Neural cell (in vitro differentiated cells): Measurements from ENCODE around the gene SHISA9. TPM values are rescaled to one million over a fixed set of nuclear protein-coding genes. Genes with fewer than 3 reads are reported as not detected.

ENCODE experiments used
- H2AFZ ChIP-seq: fragments of 200-600, 300-800 bp; sonication (generic), shearing (Covaris generic); 2 replicates; pipeline ENCODE4 v1.6.0; 2014; ENCODE audit warnings: low read depth, mild to moderate bottlenecking, antibody characterized with exemption, low read length, moderate library complexity
- H3F3A ChIP-seq: fragments of 200-600 bp; shearing (Covaris generic); 2 replicates; pipeline ENCODE4 v1.6.1; 2016; ENCODE audit warnings: mild to moderate bottlenecking, moderate library complexity, mixed read lengths, antibody characterized with exemption, low read length; ENCODE audit not compliant: insufficient read depth, poor library complexity, severe bottlenecking
- H3K27ac ChIP-seq: fragments of 200-600, 300-800 bp; sonication (generic), shearing (Covaris generic); 2 replicates; pipeline ENCODE4 v1.5.1; 2014; ENCODE audit warnings: mild to moderate bottlenecking, low read length, moderate library complexity
- H3K27me3 ChIP-seq: fragments of 300-800, 200-600 bp; sonication (generic), shearing (Covaris generic); 2 replicates; pipeline ENCODE4 v1.6.0; 2014; ENCODE audit warnings: mild to moderate bottlenecking, low read depth, low read length, moderate library complexity; ENCODE audit not compliant: insufficient read depth
- H3K36me3 ChIP-seq: fragments of 300-800, 200-600 bp; sonication (generic), shearing (Covaris generic); 2 replicates; pipeline ENCODE4 v1.5.1; 2014; ENCODE audit warnings: mild to moderate bottlenecking, antibody characterized with exemption, low read length, moderate library complexity; ENCODE audit not compliant: insufficient read depth
- H3K4me2 ChIP-seq: fragments of 300-800, 200-600 bp; sonication (generic), shearing (Covaris generic); 2 replicates; pipeline ENCODE4 v1.6.0; 2014; ENCODE audit warnings: mild to moderate bottlenecking, low read length
- H3K4me3 ChIP-seq: fragments of 300-800, 200-600 bp; sonication (generic), shearing (Covaris generic); 2 replicates; pipeline ENCODE4 v1.5.1; 2014; ENCODE audit warnings: mild to moderate bottlenecking, low read length, moderate library complexity
- H3K79me2 ChIP-seq: fragments of 200-600 bp; shearing (Covaris generic); replicated peaks from 2 replicates; pipeline ENCODE4 v1.6.0; 2014; ENCODE audit warnings: mild to moderate bottlenecking, low read length, moderate library complexity; ENCODE audit not compliant: insufficient read depth
- H3K9ac ChIP-seq: fragments of 300-800, 200-600 bp; sonication (generic), shearing (Covaris generic); 2 replicates; pipeline ENCODE4 v1.6.1; 2016; ENCODE audit warnings: mild to moderate bottlenecking, low read length, mixed read lengths
- H3K9me2 ChIP-seq: fragments of 200-600 bp; shearing (Covaris generic); 2 replicates; pipeline ENCODE4 v1.6.1; 2016; ENCODE audit warnings: mild to moderate bottlenecking, low read length, mixed read lengths; ENCODE audit not compliant: insufficient read depth
- H3K9me3 ChIP-seq: fragments of 200-600, 300-800 bp; sonication (generic), shearing (Covaris generic); 2 replicates; pipeline ENCODE4 v1.6.1; 2016; ENCODE audit warnings: mild to moderate bottlenecking, mixed run types, low read length, moderate library complexity, mixed read lengths
- H4K20me1 ChIP-seq: fragments of 200-600 bp; shearing (Covaris generic); 2 replicates; pipeline ENCODE4 v1.6.1; 2016; ENCODE audit warnings: mild to moderate bottlenecking, mixed run types; ENCODE audit not compliant: insufficient read depth
- EP300 ChIP-seq: fragments of 450-650 bp; conservative IDR thresholded peaks from 2 replicates; pipeline ENCODE4 v1.6.1; 2014; ENCODE audit warnings: antibody characterized with exemption, mild to moderate bottlenecking, moderate library complexity; ENCODE audit not compliant: poor library complexity, severe bottlenecking
- EZH2 ChIP-seq: fragments of 200-600, 300-800 bp; shearing (Covaris generic), sonication (generic); IDR thresholded peaks from 2 replicates; pipeline ENCODE4 v1.6.1; 2014; ENCODE audit warnings: antibody characterized with exemption, low read length, borderline replicate concordance, mild to moderate bottlenecking; ENCODE audit not compliant: insufficient read depth, poor library complexity, severe bottlenecking
- MXI1 ChIP-seq: fragments of 450-650 bp; conservative IDR thresholded peaks from 2 replicates; pipeline ENCODE4 v1.6.1; 2014; ENCODE audit warnings: antibody characterized with exemption, mild to moderate bottlenecking; ENCODE audit not compliant: poor library complexity, severe bottlenecking
- POLR2AphosphoS5 ChIP-seq: IDR thresholded peaks from 2 replicates; pipeline ENCODE4 v1.6.1; 2012
- RAD21 ChIP-seq: fragments of 450-650 bp; conservative IDR thresholded peaks from 2 replicates; pipeline ENCODE4 v1.6.1; 2014; ENCODE audit warnings: antibody characterized with exemption, mild to moderate bottlenecking, moderate library complexity
- REST ChIP-seq: IDR thresholded peaks from 2 replicates; pipeline ENCODE4 v1.6.1; 2012; ENCODE audit warnings: borderline replicate concordance
- SMC3 ChIP-seq: fragments of 450-650 bp; conservative IDR thresholded peaks from 2 replicates; pipeline ENCODE4 v1.6.1; 2014; ENCODE audit warnings: antibody characterized with exemption, mild to moderate bottlenecking, moderate library complexity; ENCODE audit not compliant: poor library complexity
- TAF1 ChIP-seq: IDR thresholded peaks from 2 replicates; pipeline ENCODE4 v1.6.1; 2012; ENCODE audit warnings: low read depth
- polyA plus RNA-seq: library from polyadenylated mRNA; depleted of rRNA; stranded (reverse); fragments of >200 nt; gene quantifications from 2 replicates; pipeline ENCODE4 v1.2.3, GENCODE V29; 2014
- TF ChIP-seq, protein P1 (sequence below): fragments of 450-650 bp; IDR thresholded peaks from 2 replicates; pipeline ENCODE4 v1.5.1; 2014; ENCODE audit warnings: antibody characterized with exemption, mild to moderate bottlenecking, moderate library complexity; ENCODE audit not compliant: poor library complexity, severe bottlenecking

Gene SHISA9
- polyA plus RNA-seq, 1 donor from 2014 or later, result 2.0 TPM

GRCh38 chr16:12900156-12900555 is 1.2 kb upstream of the SHISA9 start:
- peaks cover 58% of the 10 kb centered on the region for H3K27me3 ChIP-seq
- TF ChIP-seq SMC3 (no peak), EZH2 (no peak), POLR2AphosphoS5 (no peak), EP300 (no peak), RAD21 (no peak), REST (no peak), MXI1 (no peak), TAF1 (no peak)
- TF ChIP-seq, protein P1, sequence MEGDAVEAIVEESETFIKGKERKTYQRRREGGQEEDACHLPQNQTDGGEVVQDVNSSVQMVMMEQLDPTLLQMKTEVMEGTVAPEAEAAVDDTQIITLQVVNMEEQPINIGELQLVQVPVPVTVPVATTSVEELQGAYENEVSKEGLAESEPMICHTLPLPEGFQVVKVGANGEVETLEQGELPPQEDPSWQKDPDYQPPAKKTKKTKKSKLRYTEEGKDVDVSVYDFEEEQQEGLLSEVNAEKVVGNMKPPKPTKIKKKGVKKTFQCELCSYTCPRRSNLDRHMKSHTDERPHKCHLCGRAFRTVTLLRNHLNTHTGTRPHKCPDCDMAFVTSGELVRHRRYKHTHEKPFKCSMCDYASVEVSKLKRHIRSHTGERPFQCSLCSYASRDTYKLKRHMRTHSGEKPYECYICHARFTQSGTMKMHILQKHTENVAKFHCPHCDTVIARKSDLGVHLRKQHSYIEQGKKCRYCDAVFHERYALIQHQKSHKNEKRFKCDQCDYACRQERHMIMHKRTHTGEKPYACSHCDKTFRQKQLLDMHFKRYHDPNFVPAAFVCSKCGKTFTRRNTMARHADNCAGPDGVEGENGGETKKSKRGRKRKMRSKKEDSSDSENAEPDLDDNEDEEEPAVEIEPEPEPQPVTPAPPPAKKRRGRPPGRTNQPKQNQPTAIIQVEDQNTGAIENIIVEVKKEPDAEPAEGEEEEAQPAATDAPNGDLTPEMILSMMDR, result no peak
- H3K4me2 ChIP-seq, result peak overlapping the region; percentile 89

DNA sequence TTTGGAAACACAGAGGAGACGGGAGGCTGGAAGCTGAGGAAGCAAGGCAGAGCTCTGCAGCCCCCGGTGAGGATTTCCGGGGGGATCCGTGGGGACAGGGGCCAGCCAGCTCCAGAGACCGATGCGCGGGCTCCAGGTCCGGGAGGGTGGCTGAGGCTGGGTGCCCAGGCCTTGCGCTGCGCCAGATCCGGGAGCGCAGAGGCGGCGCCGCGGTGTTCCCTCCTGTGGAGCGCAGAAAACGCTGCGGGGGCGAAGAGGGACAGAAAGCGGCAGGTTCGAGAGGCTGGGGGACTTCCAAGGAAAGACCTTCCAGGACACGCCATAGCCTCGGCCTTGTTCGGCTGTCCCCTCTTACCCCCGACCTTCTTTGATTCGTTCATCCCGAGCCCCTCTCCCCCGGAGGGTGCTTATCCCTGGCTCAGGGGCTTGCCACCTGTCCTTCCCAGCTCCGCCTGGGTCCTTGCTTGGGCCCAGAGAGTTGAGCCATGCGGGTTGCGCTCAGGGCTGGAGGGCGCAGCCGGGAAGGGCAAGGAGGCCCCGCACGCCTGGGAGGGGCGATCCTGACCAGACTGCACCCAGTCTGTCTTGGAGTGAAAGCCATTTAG is 697 bp upstream of the SHISA9 start:
- Histone ChIP-seq H3K9ac (peak overlapping the region; percentile 67), H3K27me3 (peaks cover 58% of the 10 kb centered on the region), H3K9me3 (no peaks in the 10 kb centered on the region), H3K79me2 (no peaks in the 10 kb centered on the region), H3K4me3 (peak overlapping the region; percentile 82), H3F3A (no peaks in the 10 kb centered on the region), H3K4me2 (peak overlapping the region; percentile 89), H3K36me3 (no peaks in the 10 kb centered on the region), H4K20me1 (no peaks in the 10 kb centered on the region), H3K27ac (no peak overlapping the region), H2AFZ (peak overlapping the region; percentile 33), H3K9me2 (no peaks in the 10 kb centered on the region)
- TF ChIP-seq SMC3 (no peak), MXI1 (no peak), POLR2AphosphoS5 (no peak), EZH2 (no peak), RAD21 (no peak), REST (no peak), TAF1 (no peak), EP300 (no peak)
- TF ChIP-seq, protein P1, result no peak

More at GRCh38 chr16:12900156-12900555, 1.2 kb upstream of the SHISA9 start:
- H3K4me3 ChIP-seq, result peak overlapping the region; percentile 82
- H3K27ac ChIP-seq, result no peak overlapping the region
- no peaks in the 10 kb centered on the region for H3K79me2 ChIP-seq
- no peaks in the 10 kb centered on the region for H3K9me2 ChIP-seq
- H2AFZ ChIP-seq, result no peak overlapping the region
- H3F3A ChIP-seq, result no peaks in the 10 kb centered on the region
- H3K9ac ChIP-seq, result peak overlapping the region; percentile 67
- H3K9me3 ChIP-seq, result no peaks in the 10 kb centered on the region
- no peaks in the 10 kb centered on the region for H4K20me1 ChIP-seq
- H3K36me3 ChIP-seq, result no peaks in the 10 kb centered on the region
